ENCODE measurements around the gene TRIM22.

TRIM22 gene

GRCh38 chr11:5737670-5738392 is 48.2 kb downstream of the TRIM22 start:
- no peak overlapping the region for H3K4me3 ChIP-seq
- no peak overlapping the region for H3K27ac ChIP-seq
- no peaks in the 10 kb centered on the region for H3K36me3 ChIP-seq (ENCODE audit: insufficient read depth, low read length)
- DNase-seq (ENCODE audit: low read depth, low spot score) = no peak
- no peaks in the 10 kb centered on the region for H3K9me3 ChIP-seq (ENCODE audit: low read depth, low read length)
- TF ChIP-seq POLR2AphosphoS5 (IDR thresholded peaks at IDR 0.05; ENCODE audit: borderline replicate concordance, low read depth, low read length) (no peak), EZH2 (IDR thresholded peaks at IDR 0.05) (no peak), FOXP2 (optimal IDR thresholded peaks at IDR 0.05; ENCODE audit: control extremely low read depth, extremely low read length, insufficient read depth) (no peak)
- H3K9ac ChIP-seq (ENCODE audit: insufficient read length) = no peak overlapping the region

GRCh38 chr11:5738431-5738830 is 48.8 kb downstream of the TRIM22 start:
- no peak overlapping the region for H3K9ac ChIP-seq (ENCODE audit: insufficient read length)
- TF ChIP-seq EZH2 (IDR thresholded peaks at IDR 0.05) = no peak
- TF ChIP-seq POLR2AphosphoS5 (IDR thresholded peaks at IDR 0.05; ENCODE audit: borderline replicate concordance, low read depth, low read length) = no peak
- no peak for TF ChIP-seq FOXP2 (optimal IDR thresholded peaks at IDR 0.05; ENCODE audit: control extremely low read depth, extremely low read length, insufficient read depth)
- no peak for DNase-seq (ENCODE audit: low read depth, low spot score)
- no peaks in the 10 kb centered on the region for H3K36me3 ChIP-seq (ENCODE audit: insufficient read depth, low read length)
- no peaks in the 10 kb centered on the region for H3K9me3 ChIP-seq (ENCODE audit: low read depth, low read length)
- no peak overlapping the region for H3K27ac ChIP-seq
- no peak overlapping the region for H3K4me3 ChIP-seq

GRCh38 chr11:5746614-5747013 is 57.0 kb downstream of the TRIM22 start:
- TF ChIP-seq EZH2 (IDR thresholded peaks at IDR 0.05) = no peak
- TF ChIP-seq FOXP2 (optimal IDR thresholded peaks at IDR 0.05; ENCODE audit: control extremely low read depth, extremely low read length, insufficient read depth) = no peak
- no peak for TF ChIP-seq POLR2AphosphoS5 (IDR thresholded peaks at IDR 0.05; ENCODE audit: borderline replicate concordance, low read depth, low read length)
- H3K9me3 ChIP-seq (ENCODE audit: low read depth, low read length) = no peaks in the 10 kb centered on the region
- H3K4me3 ChIP-seq = no peak overlapping the region
- no peak for DNase-seq (ENCODE audit: low read depth, low spot score)
- no peaks in the 10 kb centered on the region for H3K36me3 ChIP-seq (ENCODE audit: insufficient read depth, low read length)
- H3K27ac ChIP-seq = no peak overlapping the region
- H3K9ac ChIP-seq (ENCODE audit: insufficient read length) = no peak overlapping the region

GRCh38 chr11:5749836-5750235 is 60.2 kb downstream of the TRIM22 start:
- Histone ChIP-seq H3K27ac (no peak overlapping the region), H3K9ac (ENCODE audit: insufficient read length) (no peak overlapping the region), H3K36me3 (ENCODE audit: insufficient read depth, low read length) (no peaks in the 10 kb centered on the region), H3K9me3 (ENCODE audit: low read depth, low read length) (no peaks in the 10 kb centered on the region), H3K4me3 (no peak overlapping the region)
- DNase-seq (ENCODE audit: low read depth, low spot score) = no peak
- TF ChIP-seq POLR2AphosphoS5 (IDR thresholded peaks at IDR 0.05; ENCODE audit: borderline replicate concordance, low read depth, low read length) (no peak), FOXP2 (optimal IDR thresholded peaks at IDR 0.05; ENCODE audit: control extremely low read depth, extremely low read length, insufficient read depth) (no peak), EZH2 (IDR thresholded peaks at IDR 0.05) (no peak)

GRCh38 chr11:5753943-5754342 is 64.4 kb downstream of the TRIM22 start, which contains the start of gene OR52N4:
Gene OR52N4 (plus strand): TSS chr11:5754243. CDS start chr11:5754741, 498 bp downstream.
- TF ChIP-seq POLR2AphosphoS5 (IDR thresholded peaks at IDR 0.05; ENCODE audit: borderline replicate concordance, low read depth, low read length) = no peak
- no peak for TF ChIP-seq FOXP2 (optimal IDR thresholded peaks at IDR 0.05; ENCODE audit: control extremely low read depth, extremely low read length, insufficient read depth)
- TF ChIP-seq EZH2 (IDR thresholded peaks at IDR 0.05) = no peak
- Histone ChIP-seq H3K27ac (no peak within 1 kb of the TSS), H3K36me3 (ENCODE audit: insufficient read depth, low read length) (no peaks in the 10 kb centered on the region), H3K9ac (ENCODE audit: insufficient read length) (no peak within 1 kb of the TSS), H3K9me3 (ENCODE audit: low read depth, low read length) (no peaks in the 10 kb centered on the region), H3K4me3 (no peak within 1 kb of the TSS)
- DNase-seq (ENCODE audit: low read depth, low spot score) = no peak
